Inflammatory macrophage treated with lipopolysaccharide for 1 hour (primary cell): ENCODE data around the gene AEBP1.

Experiments used
- DNase-seq, 2 donors: peaks; one replicate each; pipeline ENCODE4 v3.0.0-alpha.2; 2020 to 2022

Gene AEBP1

GRCh38 chr7:44144968-44145478 is 40.9 kb downstream of the AEBP1 start:
- no peak for DNase-seq

GRCh38 chr7:44145479-44145968 is 41.4 kb downstream of the AEBP1 start:
- no peak for DNase-seq

GRCh38 chr7:44145969-44146911 is 42.1 kb downstream of the AEBP1 start:
- DNase-seq = peak in 1 of 2 donors; percentile 25

DNA sequence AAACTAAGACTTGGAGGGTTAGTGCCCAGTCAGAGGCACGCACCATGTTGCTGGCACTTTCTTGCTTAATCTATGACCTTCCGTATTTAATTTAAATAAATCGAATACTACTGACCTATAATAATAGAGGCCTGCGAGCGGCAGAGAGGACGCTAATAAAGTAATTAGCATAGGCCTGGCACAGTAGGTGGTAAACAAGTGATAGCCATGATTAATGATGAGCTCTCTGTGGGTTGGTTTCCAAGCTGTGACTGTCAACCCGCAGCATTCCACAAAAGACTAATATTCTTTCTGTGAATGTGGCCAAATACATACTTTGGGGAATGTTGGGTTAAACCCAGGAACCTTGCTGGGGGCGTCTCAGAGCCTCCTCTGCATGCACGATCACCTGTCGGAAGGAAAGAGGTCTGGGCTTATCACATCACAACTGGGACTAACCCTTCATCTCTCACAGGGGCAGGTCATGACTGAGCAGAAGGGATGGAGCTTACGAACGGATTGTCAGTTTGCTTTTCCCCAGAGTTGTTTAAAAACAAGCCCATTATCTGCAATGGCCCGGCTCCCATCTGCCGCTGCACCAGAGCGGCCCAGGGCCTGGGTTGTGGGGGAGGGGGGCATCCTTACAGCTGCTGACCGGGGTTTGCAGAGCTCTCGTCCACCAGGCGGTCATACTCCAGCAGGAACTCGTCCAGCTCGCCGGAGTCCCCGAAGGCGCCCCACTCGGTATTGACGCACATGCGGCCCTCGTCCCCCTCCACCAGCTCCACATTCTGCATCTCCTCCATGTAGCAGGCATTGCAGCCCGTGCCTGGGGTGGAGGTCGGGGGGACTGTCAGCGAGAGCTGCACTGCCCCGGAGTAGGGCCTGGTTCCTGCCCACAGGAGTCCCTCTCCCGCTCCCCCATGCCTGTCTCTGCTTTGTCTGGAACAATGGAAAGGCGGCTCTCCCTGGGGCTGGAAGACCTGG is 43.2 kb downstream of the AEBP1 start:
- DNase-seq = no peak

- DNase-seq = no peak
These were observed 44.0 kb downstream of the AEBP1 start for GRCh38 chr7:44148166-44148565.

- no peak for DNase-seq
These were observed 44.9 kb downstream of the AEBP1 start for GRCh38 chr7:44148961-44149536.

DNA sequence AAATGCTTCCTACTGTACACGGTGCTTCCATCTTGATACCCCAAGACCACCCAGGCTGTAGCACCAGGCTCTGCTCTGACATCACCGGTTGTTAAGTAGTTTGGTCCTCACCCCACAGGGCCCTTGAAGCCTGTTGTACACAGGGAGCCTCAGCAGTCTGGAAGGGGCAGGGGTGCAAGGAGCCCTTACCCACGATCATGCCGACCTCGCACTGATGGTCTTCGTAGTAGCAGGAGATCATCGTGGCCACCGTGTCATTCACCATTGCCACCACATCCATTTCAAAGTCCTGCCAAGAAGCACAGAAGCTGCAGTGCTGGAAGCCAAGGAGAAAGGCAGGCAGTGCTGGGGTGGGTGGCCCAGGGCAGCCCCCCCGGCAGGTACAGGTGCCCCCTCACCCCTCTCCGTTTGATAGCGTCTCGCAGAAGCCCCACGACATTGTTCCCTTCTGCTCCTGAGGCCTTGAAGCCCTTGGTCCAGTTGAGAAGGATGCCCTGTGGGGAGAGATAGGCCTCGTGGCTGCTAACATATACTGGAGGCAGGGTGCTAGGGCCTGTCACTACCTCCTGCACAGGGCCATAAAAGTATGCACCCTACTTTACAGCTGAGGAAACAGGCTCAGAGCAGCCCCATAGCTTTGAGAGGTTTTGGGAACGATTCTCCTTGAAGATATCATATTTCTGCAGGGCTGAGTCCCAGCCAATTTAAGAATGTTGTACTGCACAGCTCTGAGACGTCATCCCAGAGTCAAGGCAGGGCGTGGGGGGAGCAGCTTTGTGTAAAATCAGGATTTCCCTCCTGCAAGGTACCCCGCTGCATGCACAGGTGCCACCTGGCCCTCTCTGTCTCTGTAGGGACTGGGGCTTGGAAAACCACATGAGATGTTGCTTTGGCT is 45.7 kb downstream of the AEBP1 start:
- DNase-seq = no peak

GRCh38 chr7:44150466-44150832 is 46.3 kb downstream of the AEBP1 start:
- DNase-seq = no peak

GRCh38 chr7:44150966-44151941 is 47.1 kb downstream of the AEBP1 start:
- no peak for DNase-seq

GRCh38 chr7:44151956-44152355 is 47.8 kb downstream of the AEBP1 start:
- DNase-seq = no peak

- no peak for DNase-seq
These were observed 49.1 kb downstream of the AEBP1 start for GRCh38 chr7:44152971-44153947.

DNA sequence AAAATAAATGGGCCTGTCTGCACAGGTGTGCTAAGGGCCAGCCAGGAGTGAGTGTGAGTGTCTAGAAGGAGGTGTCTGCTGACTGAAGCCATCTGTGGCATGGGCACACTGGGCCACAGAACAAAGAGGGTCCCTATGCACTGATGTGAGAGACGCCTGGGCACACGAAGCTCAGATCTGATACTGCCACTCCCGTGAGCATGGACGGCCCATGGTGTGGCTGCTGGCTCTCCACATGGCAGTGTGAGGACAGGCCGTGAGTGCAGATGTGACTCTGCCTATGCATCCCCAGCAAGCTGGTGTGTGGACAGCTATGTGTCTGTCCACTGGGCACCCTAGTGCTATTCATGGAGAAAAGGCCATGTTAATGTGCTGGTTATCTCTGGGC is 49.8 kb downstream of the AEBP1 start:
- no peak for DNase-seq

DNA sequence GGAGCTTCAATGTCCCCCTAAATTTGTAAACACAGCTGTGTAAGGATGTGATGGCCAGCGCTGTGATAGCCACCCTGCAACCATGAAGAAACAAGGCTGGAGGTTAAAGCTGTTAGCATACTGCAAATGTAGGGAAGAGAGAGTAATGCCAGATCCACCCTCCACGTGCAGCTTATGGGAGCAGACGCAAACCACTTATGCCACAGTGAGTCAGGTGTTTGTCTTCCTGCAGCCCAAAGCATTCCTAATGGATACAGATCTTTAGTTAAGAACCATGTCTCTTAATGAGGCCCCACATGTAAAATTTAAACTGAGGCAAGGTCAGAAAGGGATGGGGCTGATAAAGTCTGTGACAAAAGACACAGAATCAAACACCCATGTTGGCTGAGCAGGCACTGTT is 50.6 kb downstream of the AEBP1 start:
- DNase-seq = no peak

DNA sequence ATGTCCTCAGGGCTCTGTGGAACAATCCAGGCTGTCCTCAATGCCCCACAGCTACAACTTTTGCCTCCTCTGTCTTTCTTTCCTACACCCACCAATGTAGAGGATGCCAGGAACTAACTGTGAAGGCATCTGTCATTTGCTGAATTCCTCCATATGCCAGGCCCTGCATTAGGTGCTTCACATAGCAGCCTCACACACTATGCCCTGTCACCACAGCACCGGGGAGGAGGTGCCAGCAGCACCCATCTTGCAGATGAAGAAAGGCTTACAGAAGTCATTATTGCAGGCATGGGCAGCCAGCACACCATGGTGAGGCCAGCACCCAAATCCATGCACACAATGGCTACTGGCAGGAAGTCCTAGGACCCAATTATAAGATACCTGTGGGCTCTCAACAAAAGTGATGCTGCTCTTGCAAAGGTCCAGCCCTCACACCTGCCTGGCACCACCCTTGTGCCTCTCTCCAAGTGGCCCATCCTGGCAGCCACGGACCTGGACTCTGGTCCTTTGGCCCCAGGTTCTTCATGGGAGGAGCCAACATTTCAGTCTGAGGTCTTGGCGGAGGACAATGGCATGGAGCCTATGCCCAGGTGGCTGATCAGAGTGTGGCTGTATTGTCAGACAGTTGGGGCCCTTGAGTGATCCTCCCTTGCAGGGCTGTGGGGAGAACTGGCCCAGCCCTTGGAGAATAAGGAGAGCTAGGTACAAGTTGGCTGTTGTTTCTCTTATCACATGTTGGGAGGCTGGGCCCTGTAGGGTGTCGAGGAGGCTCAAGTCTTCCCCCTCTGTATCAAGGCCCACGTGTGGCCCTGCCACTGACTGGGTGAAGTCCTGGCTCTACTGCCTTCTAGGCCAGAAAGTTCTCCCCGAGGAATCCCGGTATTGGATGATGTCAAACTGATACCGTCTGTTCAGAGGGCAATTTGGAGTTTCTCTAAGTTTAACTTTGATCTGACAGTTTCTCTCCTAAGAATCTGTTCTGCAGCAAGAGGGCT is 51.3 kb downstream of the AEBP1 start:
- no peak for DNase-seq

- no peak for DNase-seq
These were observed 52.4 kb downstream of the AEBP1 start for GRCh38 chr7:44156453-44157010.

DNA sequence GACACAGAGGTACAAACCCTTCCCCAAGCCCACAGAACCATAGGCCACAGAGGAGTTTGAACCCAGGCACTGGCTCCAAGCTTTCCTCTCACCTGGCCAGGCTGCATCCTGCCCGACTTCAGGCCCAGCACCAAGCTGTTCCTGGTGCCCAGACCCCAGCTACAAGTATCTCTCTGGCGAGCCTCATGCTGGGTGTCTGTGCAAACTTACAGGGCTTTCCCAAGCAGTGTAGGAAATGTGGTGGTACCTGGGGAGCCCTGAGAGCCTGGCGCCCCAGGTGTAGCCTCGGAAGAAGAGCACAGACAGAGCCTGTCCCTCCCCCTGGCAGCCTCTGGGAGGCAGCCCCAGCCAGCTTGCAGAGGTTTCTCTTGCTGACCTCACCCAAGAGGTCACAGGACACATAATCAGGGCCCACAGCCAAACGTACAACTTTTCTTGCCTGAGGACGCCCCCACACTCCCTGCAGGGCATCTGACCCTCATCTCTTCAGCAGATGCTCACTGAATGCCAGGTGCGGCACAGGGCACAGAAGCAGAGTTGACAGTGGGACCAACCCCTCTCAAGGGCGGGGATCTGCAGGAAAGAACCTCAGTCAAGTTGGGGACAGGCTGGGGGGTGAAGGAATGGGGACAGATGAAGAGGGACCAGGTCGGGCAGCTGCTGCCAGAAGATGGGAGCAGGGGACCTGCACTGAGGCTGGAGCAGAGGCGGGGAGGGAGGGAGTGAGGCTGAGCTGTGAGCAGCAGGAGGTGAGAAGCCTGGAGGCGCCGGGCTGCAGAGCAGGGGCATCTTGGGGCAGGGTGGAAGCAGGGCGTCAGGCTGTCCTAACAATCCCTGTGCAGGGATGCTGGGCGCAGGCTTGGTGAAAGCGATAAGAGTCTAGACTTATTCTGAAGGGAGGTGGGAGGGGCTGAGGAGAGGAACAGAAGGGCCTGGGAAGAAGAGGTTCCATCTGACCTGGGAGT is 53.3 kb downstream of the AEBP1 start:
- no peak for DNase-seq
